Stimulated activated naive CD4-positive, alpha-beta T cell treated with Interleukin-2 at 50 U/mL for 16 hours (primary cell): ENCODE measurements around the gene FBXL15.

Experiments used
- DNase-seq: peaks from one replicate; lab custom pipeline; 2025; lab: John Stamatoyannopoulos, UW

Gene FBXL15

DNA sequence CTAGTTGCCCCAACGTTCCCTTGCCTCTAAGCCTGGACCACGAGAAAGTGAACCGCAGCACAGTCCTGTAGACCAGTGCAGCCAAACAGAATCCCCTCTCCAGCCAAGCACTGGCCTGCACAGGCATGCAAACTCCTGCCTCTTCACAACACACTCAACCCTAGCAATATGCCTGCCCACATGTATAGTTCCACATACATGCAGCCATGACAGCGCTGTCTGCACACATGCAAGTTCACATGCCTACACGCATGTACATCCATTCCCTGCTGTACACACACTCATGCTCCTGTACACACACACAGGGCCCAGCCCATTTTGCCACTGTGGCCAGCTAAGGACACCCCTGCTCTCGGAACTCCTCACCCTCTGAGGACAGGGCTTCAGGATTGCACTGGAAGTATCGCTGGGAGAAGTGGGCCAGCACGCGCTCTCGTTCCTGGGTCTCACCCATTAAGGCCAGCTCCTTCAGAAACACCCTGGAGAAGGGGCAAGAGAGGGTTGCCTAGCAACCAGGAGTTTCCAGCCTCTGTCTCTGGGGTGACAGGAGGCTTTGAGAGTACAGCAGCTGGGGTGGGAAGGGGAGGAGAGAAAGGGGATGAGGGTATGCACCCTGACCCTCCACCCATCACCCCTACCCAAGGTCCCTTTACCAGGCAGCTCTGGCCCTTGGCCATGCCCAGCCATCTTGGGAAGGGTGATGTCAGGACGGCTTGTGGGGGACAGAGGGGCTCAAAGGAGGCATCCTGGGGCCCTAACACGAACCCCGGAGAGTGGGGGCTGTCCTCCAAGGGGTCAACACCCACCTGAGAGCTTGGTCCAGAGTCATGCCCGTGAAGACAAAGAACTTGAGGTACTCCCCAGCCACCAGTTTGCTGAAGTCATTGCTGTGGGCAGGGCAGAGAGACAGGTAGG, 9.0 kb upstream of the FBXL15 start:
- DNase-seq: no peak

DNA sequence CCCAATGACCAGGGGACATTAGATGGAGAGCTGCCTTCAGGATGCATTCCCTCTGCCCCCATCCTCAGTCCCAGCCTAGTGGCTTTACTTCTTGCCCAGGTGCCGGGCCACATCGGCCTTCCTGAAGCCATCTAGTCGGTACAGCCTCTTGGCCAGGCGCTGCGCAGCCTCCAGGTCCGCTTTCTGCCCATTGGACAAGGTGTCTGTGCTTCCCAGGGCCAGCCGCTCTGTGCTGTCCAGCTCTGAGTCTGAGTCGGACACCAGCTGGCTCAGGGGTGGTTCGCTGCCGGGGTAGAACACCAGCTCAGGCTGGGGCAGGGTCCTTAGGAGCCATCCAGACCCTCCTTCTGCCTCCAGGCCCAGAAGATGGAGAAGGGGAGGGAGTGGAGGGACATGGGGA, 8.3 kb upstream of the FBXL15 start:
- DNase-seq: no peak

DNA sequence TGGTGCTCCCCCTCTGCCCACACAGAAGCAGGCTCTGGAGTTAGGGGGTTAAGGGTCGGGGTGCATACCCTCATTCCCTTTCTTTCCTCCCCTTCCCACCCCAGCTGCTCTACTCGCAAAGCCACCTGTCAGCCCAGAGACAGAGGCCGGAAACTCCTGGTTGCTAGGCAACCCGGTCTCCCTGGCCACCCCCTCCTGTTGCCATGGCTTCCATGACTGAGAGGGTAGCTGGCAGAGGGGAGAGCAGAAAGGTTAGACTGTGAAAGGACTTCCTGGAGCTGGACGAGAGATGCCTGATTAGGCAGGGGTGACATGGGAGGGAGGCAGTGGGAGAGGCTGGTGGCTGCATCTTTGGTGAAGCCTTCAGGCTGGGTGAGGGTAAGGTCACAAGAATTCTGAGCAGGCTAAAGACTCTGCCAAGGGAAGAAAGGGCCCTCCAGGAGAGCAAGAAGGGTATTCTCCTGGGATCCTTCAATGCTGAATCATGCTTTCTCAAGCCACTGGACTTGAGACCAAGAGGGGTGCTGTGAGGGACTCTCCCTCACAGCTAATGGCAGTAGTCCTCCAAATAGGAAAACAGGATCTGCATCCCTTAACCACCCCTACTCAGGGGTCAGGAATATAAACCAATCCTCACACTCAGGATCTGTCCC, 7.5 kb upstream of the FBXL15 start:
- peak; percentile 28 for DNase-seq

DNA sequence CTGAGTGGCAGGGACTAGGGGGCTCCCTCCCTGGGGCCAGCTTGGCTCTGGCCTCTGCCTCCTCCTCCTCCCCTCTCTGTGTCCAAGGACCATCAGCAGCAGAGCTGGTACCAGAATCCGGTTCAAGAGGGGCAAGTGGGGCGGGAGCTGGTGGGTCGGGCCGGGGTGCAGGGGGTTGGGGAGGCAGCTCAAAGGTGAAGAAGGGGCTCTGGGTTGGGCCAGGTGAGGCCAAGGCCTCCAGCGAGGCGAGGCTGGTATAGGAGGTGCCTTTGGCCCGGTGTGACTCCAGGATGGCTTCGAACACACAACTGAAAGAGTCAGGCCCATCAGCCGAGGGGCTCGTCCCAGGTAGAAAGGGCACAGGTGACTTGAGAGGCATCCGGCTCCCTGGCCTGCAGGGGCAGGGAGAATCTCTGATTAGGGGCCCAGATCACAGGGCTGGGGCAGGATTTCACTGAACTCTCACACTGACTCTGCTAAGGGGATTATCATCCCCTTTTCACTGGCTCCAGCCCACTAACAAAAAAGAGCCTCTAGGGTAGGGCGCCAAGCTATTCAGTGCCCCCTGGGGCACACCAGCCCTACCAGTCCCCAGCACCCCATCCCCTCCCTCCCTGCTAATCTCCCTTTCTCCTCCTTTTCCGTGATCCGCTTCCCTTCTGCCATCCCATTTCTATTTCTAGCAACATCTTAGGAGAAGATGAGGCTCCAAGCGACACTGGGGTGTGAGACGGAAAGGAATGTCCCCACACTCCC, 6.7 kb upstream of the FBXL15 start:
- no peak for DNase-seq

DNA sequence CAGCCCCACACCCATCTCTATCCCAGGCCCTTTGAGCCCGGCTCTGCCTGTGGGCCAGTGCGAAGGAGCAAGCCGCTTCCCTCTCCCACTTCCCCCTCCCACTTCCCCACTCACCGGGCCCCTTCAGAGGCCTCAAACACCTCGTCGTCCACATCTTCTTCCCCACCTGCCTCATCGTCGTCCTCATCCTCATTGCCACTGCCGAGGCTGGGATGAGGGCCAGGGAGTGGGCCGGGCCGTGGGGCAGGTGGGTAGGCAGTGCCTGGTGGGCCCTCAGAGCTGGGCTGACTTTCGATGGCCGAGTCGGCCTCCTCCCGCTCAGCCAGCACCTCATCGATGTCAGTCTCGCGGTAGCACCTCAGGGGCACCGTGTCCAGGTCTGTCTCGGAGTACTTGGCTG, 5.9 kb upstream of the FBXL15 start:
- DNase-seq: no peak

DNA sequence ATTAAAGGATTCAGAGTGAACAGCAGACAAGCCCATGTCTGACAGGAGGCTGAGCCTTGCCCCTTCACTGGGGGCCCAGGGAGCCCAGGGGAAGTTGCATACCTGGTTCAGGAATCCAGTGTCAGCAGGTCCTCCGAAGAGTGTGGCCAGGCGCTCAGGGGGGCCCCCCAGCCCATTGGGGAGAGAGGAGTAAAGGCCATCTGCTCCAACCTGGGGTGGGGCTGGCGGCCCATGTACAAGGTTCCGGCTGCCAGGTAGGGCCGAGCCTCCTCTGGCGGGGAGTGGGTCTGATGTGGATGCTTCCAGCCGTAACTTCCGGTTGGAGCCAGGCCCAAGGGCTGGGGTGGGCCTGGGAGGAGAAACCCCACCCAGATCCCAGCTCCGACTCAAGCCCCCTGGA, 4.4 kb upstream of the FBXL15 start:
- no peak for DNase-seq

DNA sequence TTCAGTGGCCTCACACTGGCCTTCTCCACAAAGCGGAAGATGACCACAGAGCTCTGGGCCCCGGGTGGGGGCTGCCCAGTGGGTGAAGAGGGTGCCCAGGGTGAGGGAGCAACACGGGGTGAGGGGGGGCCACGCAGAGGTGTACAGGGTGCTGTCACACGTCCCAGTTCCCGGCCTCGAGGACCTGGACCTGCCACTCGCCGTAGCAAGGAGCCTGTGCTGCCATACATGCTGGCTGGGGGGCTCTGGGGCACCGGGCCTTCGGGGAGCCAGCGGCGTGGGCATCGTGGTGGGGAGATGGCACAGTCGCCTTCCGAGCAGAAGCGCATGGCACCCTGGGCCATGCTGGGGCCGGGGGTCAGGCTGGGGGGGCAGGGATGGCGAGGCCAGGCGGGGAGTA, 3.9 kb upstream of the FBXL15 start:
- DNase-seq: no peak

DNA sequence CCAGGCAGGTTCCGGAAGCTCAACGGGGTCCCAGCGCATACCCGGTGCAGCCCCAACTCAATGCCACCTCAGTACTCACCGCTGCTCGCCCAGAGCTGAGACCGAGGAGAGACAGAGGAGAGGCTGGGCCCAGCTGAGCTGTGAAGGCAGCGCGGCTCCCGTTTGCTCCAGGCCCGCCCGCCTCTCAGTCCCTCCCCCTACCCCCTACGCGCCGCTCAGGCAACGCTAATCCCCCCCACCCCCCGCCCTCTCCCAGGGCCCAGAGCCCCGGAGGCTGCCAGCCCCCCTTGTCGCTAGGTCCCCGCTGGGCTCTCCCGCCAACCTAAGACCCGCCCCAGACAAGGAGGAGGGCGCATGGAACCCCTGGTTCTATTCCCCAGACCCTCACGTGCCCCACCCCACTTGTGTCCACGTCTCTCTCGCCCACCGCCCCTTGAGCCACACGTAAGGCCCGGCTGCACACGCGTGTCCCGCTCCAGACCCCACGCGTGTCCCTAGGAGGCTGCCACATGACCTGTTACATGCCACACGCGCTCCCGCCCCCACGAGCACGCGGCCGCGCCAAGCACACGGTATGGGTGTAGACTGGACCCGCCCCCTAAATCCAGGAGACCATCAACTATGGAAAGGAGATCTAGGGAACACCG, 1.9 kb upstream of the FBXL15 start, which contains the start of gene PSD:
Gene PSD, minus strand, starts transcription at position 164 of the 647 bp plus-strand sequence. CDS start 1,747 bp downstream, outside the sequence.
- DNase-seq: no peak

DNA sequence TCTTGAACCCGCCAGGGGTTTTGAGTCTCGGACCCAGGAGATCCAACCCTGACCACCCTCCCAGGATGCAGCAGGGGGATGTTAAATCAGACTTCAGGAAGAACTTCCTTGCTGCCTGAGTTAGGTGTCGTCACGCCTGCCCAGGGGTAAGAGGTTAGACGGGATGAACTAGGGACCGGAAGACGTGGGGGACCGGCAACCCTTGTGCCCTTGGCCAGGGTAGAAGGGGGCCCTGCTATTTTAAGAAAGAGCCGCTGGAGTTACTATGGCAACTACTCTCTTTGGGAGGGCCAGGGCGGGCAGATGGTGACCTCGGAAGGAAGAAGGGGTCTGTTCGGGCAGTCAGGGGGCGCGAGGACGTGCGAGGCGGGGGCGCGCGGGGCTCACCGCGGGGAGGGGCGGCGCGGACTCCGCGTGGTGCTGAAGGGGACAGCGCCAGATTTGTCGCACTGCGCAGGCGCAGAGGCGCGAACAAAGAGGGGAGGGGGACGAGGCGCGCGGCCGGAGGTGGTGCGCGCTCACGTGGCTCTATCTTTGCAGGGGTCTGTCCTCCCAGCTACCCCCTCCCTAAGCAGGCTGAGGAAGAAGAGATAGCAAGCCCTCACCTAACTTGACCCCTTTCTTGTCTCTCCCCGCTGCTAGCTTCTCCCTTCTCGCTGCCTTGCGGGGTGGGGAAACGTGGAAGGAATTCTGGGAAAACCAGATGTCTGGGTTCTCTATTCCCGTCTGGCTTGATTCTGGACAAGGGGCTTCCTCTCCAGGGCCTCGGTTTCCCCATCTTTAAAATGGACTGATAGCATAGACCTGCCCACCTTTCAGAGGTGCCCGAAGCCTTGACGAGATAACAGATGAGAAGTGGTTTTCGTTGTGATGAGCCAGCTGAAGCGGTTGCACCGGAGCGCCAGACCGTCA, 1.1 kb upstream of the FBXL15 start:
- DNase-seq: peak; percentile 58

DNA sequence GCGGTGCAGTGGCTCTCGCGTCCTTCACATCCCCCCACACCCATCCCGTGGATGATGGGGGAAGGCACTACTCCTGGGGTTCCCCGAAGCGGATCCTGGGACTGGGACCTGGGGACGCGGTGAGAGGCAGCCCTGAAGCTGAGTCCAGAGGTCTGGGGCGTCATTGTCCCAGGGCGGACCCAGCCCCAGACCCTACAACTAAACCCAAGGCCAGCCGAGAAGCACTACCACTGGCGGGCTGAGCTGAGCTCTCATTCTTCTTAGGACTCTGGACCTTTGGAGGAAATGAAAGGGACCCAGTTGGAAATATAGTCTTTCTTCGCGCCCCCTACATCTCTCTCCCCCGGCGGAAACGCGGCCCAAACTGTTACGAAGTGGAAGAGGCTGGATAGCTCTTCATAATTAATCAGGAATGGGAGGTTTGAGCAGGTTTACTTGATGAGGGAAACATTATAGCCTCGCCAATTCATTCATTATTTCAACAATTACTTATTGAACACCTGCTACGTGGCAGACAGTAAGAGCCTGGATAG, 389 bp upstream of the FBXL15 start:
- no peak for DNase-seq

DNA sequence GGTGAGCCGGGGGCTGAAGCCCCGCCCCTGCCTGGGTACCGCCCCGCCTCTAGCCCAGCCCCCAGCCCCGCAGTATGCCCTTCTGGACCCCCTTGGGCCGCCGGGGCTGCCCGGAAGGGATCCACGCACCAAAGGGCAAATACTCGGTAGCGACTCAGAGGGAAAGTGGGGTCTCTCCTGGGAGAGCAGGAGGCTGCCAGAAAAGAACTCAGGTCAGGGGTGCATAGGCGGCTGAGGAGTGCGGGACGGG, 796 bp downstream of the FBXL15 start:
- no peak for DNase-seq

DNA sequence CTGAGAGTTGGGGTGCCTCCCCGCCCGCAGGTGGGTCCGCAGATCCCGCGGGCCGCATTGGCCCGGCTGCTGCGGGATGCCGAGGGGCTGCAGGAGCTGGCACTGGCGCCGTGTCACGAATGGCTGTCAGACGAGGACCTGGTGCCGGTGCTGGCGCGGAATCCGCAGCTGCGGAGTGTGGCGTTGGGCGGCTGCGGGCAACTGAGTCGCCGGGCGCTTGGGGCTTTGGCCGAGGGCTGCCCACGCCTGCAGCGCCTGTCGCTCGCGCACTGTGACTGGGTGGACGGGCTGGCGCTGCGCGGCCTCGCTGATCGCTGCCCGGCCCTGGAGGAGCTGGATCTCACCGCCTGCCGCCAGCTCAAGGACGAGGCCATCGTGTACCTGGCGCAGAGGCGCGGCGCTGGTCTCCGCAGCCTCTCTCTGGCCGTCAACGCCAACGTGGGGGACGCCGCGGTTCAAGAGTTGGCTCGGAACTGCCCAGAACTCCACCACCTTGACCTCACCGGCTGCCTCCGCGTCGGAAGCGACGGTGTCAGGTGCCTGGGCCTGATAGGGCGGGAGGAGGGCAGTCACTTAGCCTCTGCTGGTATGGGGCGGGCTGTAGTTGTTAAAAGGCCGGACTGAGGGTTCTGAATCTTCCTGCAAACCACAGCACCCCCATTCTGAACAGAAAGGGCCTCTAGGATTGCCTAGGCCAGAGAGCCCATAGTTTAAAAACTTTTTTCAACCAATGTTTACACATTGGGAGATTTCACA, 1.3 kb downstream of the FBXL15 start:
- DNase-seq: peak; percentile 35

DNA sequence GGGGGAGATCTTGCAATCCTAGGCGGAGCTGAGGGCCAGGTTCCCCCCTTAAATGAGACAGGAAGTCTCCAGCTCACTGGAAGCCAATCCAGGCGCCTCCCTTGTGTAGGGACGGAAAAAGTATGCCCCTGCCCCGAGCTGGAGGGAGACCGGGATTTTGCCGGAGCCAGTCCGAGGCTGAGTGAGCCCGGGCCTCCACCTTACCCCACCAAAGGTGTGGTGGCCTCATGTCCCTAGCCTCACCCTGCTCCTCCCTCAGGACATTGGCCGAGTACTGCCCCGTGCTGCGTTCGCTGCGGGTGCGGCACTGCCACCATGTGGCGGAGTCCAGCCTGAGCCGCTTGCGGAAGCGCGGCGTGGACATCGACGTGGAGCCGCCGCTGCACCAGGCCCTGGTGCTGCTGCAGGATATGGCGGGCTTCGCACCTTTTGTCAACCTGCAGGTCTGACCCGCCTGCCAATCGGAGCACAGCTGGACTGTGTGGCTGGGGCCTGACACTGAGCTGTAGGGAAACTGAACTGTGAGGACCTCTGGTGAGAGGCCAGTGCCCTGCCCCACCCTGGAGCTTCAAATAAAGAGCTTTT, 2.0 kb downstream of the FBXL15 start:
- DNase-seq: peak; percentile 30

DNA sequence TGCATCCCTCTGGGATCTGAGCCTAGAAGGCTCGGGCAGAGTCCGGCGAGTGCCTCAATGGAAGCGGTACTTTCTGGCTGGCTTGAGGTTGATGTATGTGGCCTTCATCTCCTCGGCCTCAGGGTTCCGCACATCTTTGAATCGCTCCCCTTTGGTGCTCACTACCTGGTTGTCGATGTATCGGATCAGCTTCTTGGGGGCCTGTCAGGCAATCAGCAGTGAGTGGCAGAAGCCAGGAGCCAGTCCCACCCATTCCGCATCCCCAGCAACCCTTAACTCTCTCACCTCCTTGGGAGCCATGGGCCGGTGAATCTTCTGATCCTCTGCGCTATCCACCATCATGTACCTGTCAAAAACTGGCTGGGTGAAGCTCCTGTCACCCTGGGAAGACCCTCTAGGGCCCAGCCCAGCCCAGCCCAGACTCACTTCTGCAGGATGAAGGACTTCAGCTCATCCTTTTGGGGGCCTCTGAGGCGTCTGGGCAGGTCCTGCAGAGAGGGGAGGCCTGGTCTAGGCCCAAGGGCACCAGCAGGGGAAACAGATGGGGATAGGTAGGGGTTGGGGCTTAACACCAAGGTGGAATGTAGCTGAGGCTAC, 2.8 kb downstream of the FBXL15 start:
- DNase-seq: no peak

DNA sequence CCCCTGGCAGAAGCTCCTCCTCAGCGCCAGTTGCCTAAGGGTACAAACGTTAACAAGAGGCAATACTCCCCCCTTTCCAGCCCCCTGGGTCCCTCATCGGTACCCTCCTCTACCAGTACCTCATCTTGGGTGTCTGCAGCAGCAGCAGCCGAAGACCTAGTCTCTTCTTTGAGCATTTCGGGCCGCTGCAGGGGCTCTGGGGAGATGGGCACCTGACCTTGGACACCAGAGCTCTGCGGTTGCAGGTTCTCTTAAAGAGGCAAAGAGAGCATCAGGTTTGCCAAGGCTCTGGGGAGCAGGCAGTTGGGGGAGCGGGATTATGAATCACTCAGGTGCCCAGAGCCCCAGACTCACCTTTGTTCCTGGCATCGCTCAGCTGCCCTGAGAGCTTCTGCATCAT, 3.5 kb downstream of the FBXL15 start:
- DNase-seq: no peak

DNA sequence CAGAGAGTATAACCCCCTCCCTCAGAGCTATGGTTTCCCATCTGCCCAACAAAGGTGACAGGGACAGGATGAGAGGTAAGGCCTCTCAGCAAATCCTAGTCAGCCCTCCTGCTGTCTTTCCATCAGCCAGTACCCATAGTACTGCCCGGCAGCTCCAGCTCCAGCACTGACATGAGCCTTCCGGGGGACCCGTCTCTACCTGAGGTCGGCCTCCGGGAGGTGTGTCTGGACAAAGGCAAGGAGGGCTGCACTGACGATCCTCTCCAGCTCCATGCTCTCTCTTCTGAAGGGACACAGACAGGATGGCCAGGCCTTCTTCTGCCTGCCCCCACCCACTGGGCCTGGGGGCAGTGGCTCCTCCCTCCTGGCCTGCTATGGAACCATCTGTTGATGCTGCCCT, 4.3 kb downstream of the FBXL15 start:
- no peak for DNase-seq

DNA sequence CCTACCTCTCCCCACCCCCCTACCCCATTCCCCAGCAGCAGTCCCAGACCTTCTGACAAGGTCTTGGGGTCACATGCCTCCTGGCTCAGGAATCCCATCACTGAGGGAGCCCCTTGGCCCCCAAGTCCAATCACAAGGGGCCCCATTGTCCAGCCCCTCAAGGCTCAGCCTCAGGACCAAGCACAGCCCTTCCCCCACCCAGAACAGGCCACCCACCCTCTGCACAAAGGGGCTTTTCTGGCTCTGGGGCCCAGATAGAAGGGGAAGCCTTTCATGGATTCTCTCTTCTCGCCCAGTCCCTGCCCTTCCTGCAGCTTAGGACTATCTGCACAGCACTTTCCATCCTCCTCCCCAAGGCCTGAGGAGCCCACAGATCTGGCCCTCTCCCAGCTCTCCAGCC, 4.8 kb downstream of the FBXL15 start:
- DNase-seq: no peak

DNA sequence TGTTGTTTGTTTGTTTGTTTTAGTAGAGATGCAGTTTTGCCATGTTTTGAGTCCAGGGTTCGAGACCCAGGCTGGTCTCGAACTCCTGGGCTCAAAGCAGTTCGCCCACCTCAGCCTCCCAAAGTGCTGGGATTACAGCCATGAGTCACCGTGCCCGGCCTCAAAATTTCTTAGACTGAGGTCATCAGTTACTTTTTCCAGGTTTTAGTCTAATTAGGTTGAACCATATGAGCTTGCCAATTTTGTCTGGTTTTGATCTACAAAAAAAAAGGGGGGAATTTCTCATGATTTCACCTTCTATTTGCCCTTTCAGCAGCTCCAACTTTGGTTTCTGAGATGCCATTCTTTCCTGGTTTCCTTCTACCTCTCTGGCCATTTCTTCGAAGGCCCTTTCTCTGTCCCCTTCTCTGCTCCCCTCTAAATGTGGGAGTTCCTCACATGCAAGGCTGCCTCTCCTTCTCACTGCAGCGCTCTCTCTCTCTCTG, 6.2 kb downstream of the FBXL15 start:
- no peak for DNase-seq

DNA sequence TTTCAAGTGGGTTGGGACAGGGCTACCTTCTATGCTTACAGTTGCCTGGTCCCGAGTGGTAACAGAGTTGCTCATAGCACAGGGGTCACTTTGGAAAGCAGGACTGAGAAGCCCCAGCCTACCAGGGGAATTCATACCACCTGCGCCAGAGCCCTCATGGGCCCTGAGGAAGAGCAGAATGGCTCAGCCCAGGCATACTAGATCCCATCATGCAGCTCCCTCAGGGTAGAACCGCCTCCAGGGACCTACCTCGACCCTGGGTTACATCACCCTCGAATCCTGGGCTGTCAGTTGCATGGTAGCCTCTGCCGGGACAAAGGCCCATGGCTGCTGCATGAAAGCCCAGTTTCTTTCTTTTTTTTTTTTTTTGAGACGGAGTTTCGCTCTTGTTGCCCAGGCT, 8.8 kb downstream of the FBXL15 start:
- no peak for DNase-seq
